HCT116 (cell line): ENCODE data around the gene MAPK14. TPM values are rescaled to one million over a fixed set of nuclear protein-coding genes. Genes with fewer than 3 reads are reported as not detected.

Source experiments
- ATAC-seq: fragments of 200-7000 bp; cut with Tn5 transposase; 2 replicates; pipeline ENCODE4 v1.9.1; 2020; ENCODE audit warnings: mild to moderate bottlenecking, moderate library complexity
- BruUV-seq: library from RNA; stranded (reverse); fragments of 400-500 nt; replicated peaks from 2 replicates; lab custom pipeline; 2021; lab: Mats Ljungman, UMichigan
- CTCF ChIA-PET: fragments of 300-600 bp; sonication (Branson Sonifier 250); formaldehyde crosslinking; loops from one replicate; lab custom pipeline; 2021; ENCODE audit warnings: antibody characterized with exemption; lab: Charles Lee
- POLR2A ChIA-PET: fragments of 300-600, 350-600 bp; sonication (Branson Sonifier 250); formaldehyde crosslinking; loops from one replicate; lab custom pipeline; 2021; ENCODE audit warnings: antibody characterized with exemption; lab: Charles Lee
- RAD21 ChIA-PET, 2 experiments: fragments of 300-600 bp; sonication (Branson Sonifier 250); formaldehyde crosslinking; loops; one replicate each; lab custom pipeline; 2023; ENCODE audit warnings: low total read pairs in 2 of 2; ENCODE audit not compliant: uncharacterized antibody in 2 of 2, unreplicated experiment in 2 of 2, low non-redundant PET in 1 of 2; lab: Charles Lee
- DNase-seq: peaks from one replicate; pipeline ENCODE4 v3.0.0-alpha.2; 2010; ENCODE audit warnings: low read depth, low spot score
- H2AFZ ChIP-seq: fragments of 200-600 bp; shearing (Covaris generic), sonication (generic); 2 replicates; pipeline ENCODE4 v1.6.1; 2017; ENCODE audit warnings: low read depth, mixed run types, mixed read lengths, antibody characterized with exemption, low read length; ENCODE audit not compliant: poor library complexity, severe bottlenecking
- H3K27ac ChIP-seq: 2 replicates; pipeline ENCODE4 v1.5.1; 2012; ENCODE audit warnings: low read depth, low read length
- H3K27me3 ChIP-seq: fragments of 200-600 bp; sonication (generic); 2 replicates; pipeline ENCODE4 v1.6.1; 2016; ENCODE audit warnings: mixed run types, low read length, mixed read lengths; ENCODE audit not compliant: insufficient read depth
- H3K36me3 ChIP-seq, 2 experiments: fragments of 200-500 bp in 1 of 2; fragments of 200-600 bp in 1 of 2; sonication (Bioruptor generic) in 1 of 2; sonication (generic) in 1 of 2; 2 replicates each; pipeline versions ENCODE4 v1.5.1 to v1.6.1; 2014 to 2016; ENCODE audit warnings: low read length in 2 of 2, inconsistent platforms in 1 of 2, mixed read lengths in 1 of 2, mixed run types in 1 of 2; ENCODE audit not compliant: insufficient read depth in 2 of 2, control insufficient read depth in 1 of 2
- H3K4me1 ChIP-seq, 2 experiments: fragments of 200-600 bp in 1 of 2; sonication (generic) in 1 of 2; 2 replicates each; pipeline versions ENCODE4 v1.5.1 to v1.6.1; 2012 to 2017; ENCODE audit warnings: low read length in 2 of 2, inconsistent platforms in 1 of 2, mild to moderate bottlenecking in 1 of 2, mixed read lengths in 1 of 2, mixed run types in 1 of 2, moderate library complexity in 1 of 2; ENCODE audit not compliant: insufficient read depth in 2 of 2, control insufficient read depth in 1 of 2
- H3K4me2 ChIP-seq: fragments of 200-600 bp; sonication (generic); 2 replicates; pipeline ENCODE4 v1.6.1; 2017; ENCODE audit warnings: mixed run types, low read length, mixed read lengths
- H3K4me3 ChIP-seq, 2 experiments: fragments of 200-600 bp in 1 of 2; sonication (generic) in 1 of 2; replicated peaks in 1 of 2; 2 replicates each; pipeline ENCODE4 v1.5.1; 2011 to 2016; ENCODE audit warnings: low read length in 2 of 2, control low read depth in 1 of 2, low read depth in 1 of 2, mild to moderate bottlenecking in 1 of 2, mixed read lengths in 1 of 2, mixed run types in 1 of 2
- H3K79me2 ChIP-seq: fragments of 200-600 bp; sonication (generic); 2 replicates; pipeline ENCODE4 v1.6.1; 2017; ENCODE audit warnings: mild to moderate bottlenecking, mixed run types, low read length, moderate library complexity, mixed read lengths; ENCODE audit not compliant: insufficient read depth
- H3K9ac ChIP-seq: fragments of 200-600 bp; sonication (generic); 2 replicates; pipeline ENCODE4 v1.6.1; 2016; ENCODE audit warnings: low read length, mixed read lengths
- H3K9me2 ChIP-seq: fragments of 200-600 bp; sonication (generic), shearing (Covaris generic); 2 replicates; pipeline ENCODE4 v1.6.1; 2017; ENCODE audit warnings: mixed run types, mild to moderate bottlenecking, moderate library complexity; ENCODE audit not compliant: insufficient read depth
- H3K9me3 ChIP-seq, 2 experiments: fragments of 200-500 bp in 1 of 2; fragments of 200-600 bp in 1 of 2; sonication (Bioruptor generic) in 1 of 2; sonication (generic) in 1 of 2; 2 replicates each; pipeline ENCODE4 v1.6.1; 2014 to 2017; ENCODE audit warnings: low read length in 2 of 2, mixed read lengths in 2 of 2, inconsistent platforms in 1 of 2, low read depth in 1 of 2, mild to moderate bottlenecking in 1 of 2, mixed run types in 1 of 2, moderate library complexity in 1 of 2; ENCODE audit not compliant: control insufficient read depth in 1 of 2, insufficient read depth in 1 of 2
- H4K20me1 ChIP-seq: fragments of 200-600 bp; sonication (generic), shearing (Covaris generic); 2 replicates; pipeline ENCODE4 v1.6.1; 2017; ENCODE audit warnings: mixed run types, mild to moderate bottlenecking, moderate library complexity; ENCODE audit not compliant: insufficient read depth
- ATF3 ChIP-seq: IDR thresholded peaks from 2 replicates; pipeline ENCODE4 v1.6.1; 2012
- CEBPB ChIP-seq: IDR thresholded peaks from 2 replicates; pipeline ENCODE4 v1.6.1; 2012; ENCODE audit warnings: low read depth
- ELF1 ChIP-seq: IDR thresholded peaks from 2 replicates; pipeline ENCODE4 v1.6.1; 2012; ENCODE audit warnings: low read depth, borderline replicate concordance
- EZH2 ChIP-seq: fragments of 200-600 bp; sonication (generic); IDR thresholded peaks from 2 replicates; pipeline ENCODE4 v1.6.1; 2017; ENCODE audit warnings: antibody characterized with exemption, mixed run types
- EZH2phosphoT487 ChIP-seq: fragments of 200-600 bp; IDR thresholded peaks from 2 replicates; pipeline ENCODE4 v1.6.1; 2018; ENCODE audit warnings: antibody characterized with exemption, borderline replicate concordance
- FOSL1 ChIP-seq: IDR thresholded peaks from 2 replicates; pipeline ENCODE4 v1.6.1; 2012; ENCODE audit warnings: low read depth
- JUND ChIP-seq: IDR thresholded peaks from 2 replicates; pipeline ENCODE4 v1.6.1; 2012
- POLR2A ChIP-seq: IDR thresholded peaks from 2 replicates; pipeline ENCODE4 v1.7.0; 2011; ENCODE audit warnings: borderline replicate concordance; ENCODE audit not compliant: insufficient read depth, insufficient read length; ENCODE audit errors: extremely low read depth
- POLR2AphosphoS5 ChIP-seq: IDR thresholded peaks from 2 replicates; pipeline ENCODE4 v1.6.1; 2011; ENCODE audit warnings: mild to moderate bottlenecking, low read depth, low read length, moderate library complexity
- RAD21 ChIP-seq: IDR thresholded peaks from 2 replicates; pipeline ENCODE4 v1.6.1; 2012; ENCODE audit warnings: low read depth, mild to moderate bottlenecking
- REST ChIP-seq: IDR thresholded peaks from 2 replicates; pipeline ENCODE4 v1.6.1; 2012; ENCODE audit warnings: low read depth
- SIN3A ChIP-seq: IDR thresholded peaks from 2 replicates; pipeline ENCODE4 v1.6.1; 2012; ENCODE audit warnings: low read depth
- SP1 ChIP-seq: IDR thresholded peaks from 2 replicates; pipeline ENCODE4 v1.6.1; 2012; ENCODE audit warnings: low read depth
- SRF ChIP-seq: IDR thresholded peaks from 2 replicates; pipeline ENCODE4 v1.6.1; 2012; ENCODE audit warnings: low read depth
- TCF7L2 ChIP-seq: IDR thresholded peaks from 2 replicates; pipeline ENCODE4 v1.7.0; 2011; ENCODE audit warnings: borderline replicate concordance, inconsistent platforms; ENCODE audit not compliant: insufficient read depth, insufficient read length; ENCODE audit errors: extremely low read depth
- YY1 ChIP-seq: IDR thresholded peaks from 2 replicates; pipeline ENCODE4 v1.6.1; 2011; ENCODE audit warnings: low read length, low read depth, moderate library complexity, mild to moderate bottlenecking; ENCODE audit not compliant: insufficient replicate concordance; ENCODE audit errors: extremely low read depth
- ZFX ChIP-seq: fragments of 450-650 bp; IDR thresholded peaks from 2 replicates; pipeline ENCODE4 v1.6.1; 2017
- ZNF274 ChIP-seq: fragments of 200-500 bp; sonication (Bioruptor generic); IDR thresholded peaks from 2 replicates; pipeline ENCODE4 v1.6.1; 2014; ENCODE audit warnings: mild to moderate bottlenecking, low read depth, low read length, inconsistent platforms
- intact Hi-C: fragments of 100-400 bp; cut with micrococcal nuclease; formaldehyde crosslinking; loops from 2 replicates; pipeline ENCODE4 v1.10.0; 2022
- total RNA-seq: library from RNA; stranded (reverse); gene quantifications from one replicate; pipeline ENCODE4 v1.2.1, GENCODE V29; 2021; ENCODE audit not compliant: unreplicated experiment
- TF ChIP-seq, protein P1 (sequence below): IDR thresholded peaks from 2 replicates; pipeline ENCODE4 v1.6.1; 2011; ENCODE audit warnings: mild to moderate bottlenecking, low read length, moderate library complexity; ENCODE audit not compliant: insufficient replicate concordance; ENCODE audit errors: extremely low read depth
- TF ChIP-seq, protein P2 (sequence below), 3 experiments: fragments of 200-600 bp in 1 of 3; sonication (generic) in 1 of 3; IDR thresholded peaks in 2 of 3; conservative IDR thresholded peaks in 1 of 3; 2 replicates each; pipeline ENCODE4 v1.5.1; 2012 to 2017; ENCODE audit warnings: low read depth in 2 of 3, low read length in 2 of 3, antibody characterized with exemption in 1 of 3, borderline replicate concordance in 1 of 3, control low read depth in 1 of 3, mild to moderate bottlenecking in 1 of 3, mixed read lengths in 1 of 3, mixed run types in 1 of 3, moderate library complexity in 1 of 3; ENCODE audit not compliant: insufficient read depth in 1 of 3

The MAPK14 gene
- total RNA-seq, 1 experiment from 2014 or later = 34.2 TPM

DNA sequence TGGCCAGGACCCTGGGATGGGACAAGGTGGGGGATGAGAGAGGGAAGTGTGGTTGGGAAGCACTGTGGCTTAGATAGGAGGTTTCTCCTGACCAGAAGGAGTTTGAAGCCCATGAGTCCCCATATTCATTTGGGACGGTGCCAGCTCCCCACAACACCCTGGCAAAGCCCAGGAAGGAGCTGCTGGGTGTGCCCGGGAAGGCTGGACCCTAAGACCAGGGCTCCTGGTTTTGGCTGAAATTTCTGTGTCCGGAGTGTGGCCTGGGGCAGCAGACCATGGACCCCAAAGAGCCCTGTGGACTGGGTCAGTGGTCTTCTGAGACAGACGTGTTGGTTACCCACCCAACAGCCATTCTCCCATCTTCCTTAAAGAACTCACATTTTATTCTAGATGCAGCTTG, 117.9 kb downstream of the MAPK14 start:
- H3K36me3 ChIP-seq = no peaks in the 10 kb centered on the region

More for the DNA sequence above, 117.9 kb downstream of the MAPK14 start:
- ChIA-PET CTCF (no interaction called here), POLR2A (no interaction called here), RAD21 (no interaction called here)
- no peaks in the 10 kb centered on the region for H3K27me3 ChIP-seq
- BruUV-seq = no TSS peak
- H3K9me2 ChIP-seq = no peaks in the 10 kb centered on the region
- intact Hi-C loops = no loop called here
- H3K9me3 ChIP-seq = no peaks in the 10 kb centered on the region
- H4K20me1 ChIP-seq = no peaks in the 10 kb centered on the region
- H3K4me1 ChIP-seq = no peaks in the 10 kb centered on the region
- no peak overlapping the region for H2AFZ ChIP-seq
- H3K27ac ChIP-seq = no peak overlapping the region
- H3K79me2 ChIP-seq = no peaks in the 10 kb centered on the region
- H3K4me3 ChIP-seq = no peak overlapping the region
- no peak for TF ChIP-seq RAD21
- no peak for TF ChIP-seq YY1
- TF ChIP-seq POLR2A = no peak
- no peak for TF ChIP-seq REST
- TF ChIP-seq ATF3 = no peak
- TF ChIP-seq SRF = no peak
- no peak for TF ChIP-seq ZNF274
- TF ChIP-seq SIN3A = no peak
- TF ChIP-seq EZH2 = no peak
- TF ChIP-seq CEBPB = no peak
- no peak for TF ChIP-seq SP1
- TF ChIP-seq JUND = no peak
- TF ChIP-seq FOSL1 = no peak
- TF ChIP-seq ZFX = no peak
- TF ChIP-seq ELF1 = no peak
- TF ChIP-seq, protein P1, sequence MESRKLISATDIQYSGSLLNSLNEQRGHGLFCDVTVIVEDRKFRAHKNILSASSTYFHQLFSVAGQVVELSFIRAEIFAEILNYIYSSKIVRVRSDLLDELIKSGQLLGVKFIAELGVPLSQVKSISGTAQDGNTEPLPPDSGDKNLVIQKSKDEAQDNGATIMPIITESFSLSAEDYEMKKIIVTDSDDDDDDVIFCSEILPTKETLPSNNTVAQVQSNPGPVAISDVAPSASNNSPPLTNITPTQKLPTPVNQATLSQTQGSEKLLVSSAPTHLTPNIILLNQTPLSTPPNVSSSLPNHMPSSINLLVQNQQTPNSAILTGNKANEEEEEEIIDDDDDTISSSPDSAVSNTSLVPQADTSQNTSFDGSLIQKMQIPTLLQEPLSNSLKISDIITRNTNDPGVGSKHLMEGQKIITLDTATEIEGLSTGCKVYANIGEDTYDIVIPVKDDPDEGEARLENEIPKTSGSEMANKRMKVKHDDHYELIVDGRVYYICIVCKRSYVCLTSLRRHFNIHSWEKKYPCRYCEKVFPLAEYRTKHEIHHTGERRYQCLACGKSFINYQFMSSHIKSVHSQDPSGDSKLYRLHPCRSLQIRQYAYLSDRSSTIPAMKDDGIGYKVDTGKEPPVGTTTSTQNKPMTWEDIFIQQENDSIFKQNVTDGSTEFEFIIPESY = no peak
- no peak for TF ChIP-seq POLR2AphosphoS5
- no peak for TF ChIP-seq EZH2phosphoT487
- TF ChIP-seq TCF7L2 = no peak
- TF ChIP-seq, protein P2, sequence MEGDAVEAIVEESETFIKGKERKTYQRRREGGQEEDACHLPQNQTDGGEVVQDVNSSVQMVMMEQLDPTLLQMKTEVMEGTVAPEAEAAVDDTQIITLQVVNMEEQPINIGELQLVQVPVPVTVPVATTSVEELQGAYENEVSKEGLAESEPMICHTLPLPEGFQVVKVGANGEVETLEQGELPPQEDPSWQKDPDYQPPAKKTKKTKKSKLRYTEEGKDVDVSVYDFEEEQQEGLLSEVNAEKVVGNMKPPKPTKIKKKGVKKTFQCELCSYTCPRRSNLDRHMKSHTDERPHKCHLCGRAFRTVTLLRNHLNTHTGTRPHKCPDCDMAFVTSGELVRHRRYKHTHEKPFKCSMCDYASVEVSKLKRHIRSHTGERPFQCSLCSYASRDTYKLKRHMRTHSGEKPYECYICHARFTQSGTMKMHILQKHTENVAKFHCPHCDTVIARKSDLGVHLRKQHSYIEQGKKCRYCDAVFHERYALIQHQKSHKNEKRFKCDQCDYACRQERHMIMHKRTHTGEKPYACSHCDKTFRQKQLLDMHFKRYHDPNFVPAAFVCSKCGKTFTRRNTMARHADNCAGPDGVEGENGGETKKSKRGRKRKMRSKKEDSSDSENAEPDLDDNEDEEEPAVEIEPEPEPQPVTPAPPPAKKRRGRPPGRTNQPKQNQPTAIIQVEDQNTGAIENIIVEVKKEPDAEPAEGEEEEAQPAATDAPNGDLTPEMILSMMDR (IDR thresholded peaks at IDR 0.05 in 2 of 3, conservative IDR thresholded peaks at IDR 0.05 in 1 of 3; ENCODE audit: borderline replicate concordance in 1 of 3, insufficient read depth in 1 of 3, low read depth in 2 of 3, low read length in 2 of 3) = no peak
- DNase-seq (no peak), ATAC-seq (no peak)
- no peak overlapping the region for H3K4me2 ChIP-seq
- H3K9ac ChIP-seq = no peak overlapping the region
